GM23338 (cell line): ENCODE data around the gene DLEU7.

Experiments used
- CREB1 ChIP-seq: fragments of 250-450 bp; sonication (Bioruptor Pico); IDR thresholded peaks from 2 replicates; pipeline ENCODE4 v1.5.0; 2020; ENCODE audit warnings: low read depth, mild to moderate bottlenecking, moderate library complexity
- CTCF ChIP-seq, 2 experiments: fragments of 200-600 bp in 1 of 2; sonication (generic) in 1 of 2; conservative IDR thresholded peaks; 2 replicates each; pipeline versions ENCODE4 v1.5.1 to v1.6.1; 2016 to 2017; ENCODE audit warnings: antibody characterized with exemption in 2 of 2, low read depth in 2 of 2, mild to moderate bottlenecking in 2 of 2, moderate library complexity in 1 of 2
- EZH2 ChIP-seq: fragments of 200-600 bp; sonication (generic); IDR thresholded peaks from one replicate; pipeline ENCODE4 v1.8.0; 2017; ENCODE audit warnings: antibody characterized with exemption, mild to moderate bottlenecking, low read depth; ENCODE audit not compliant: unreplicated experiment
- EZH2phosphoT487 ChIP-seq: fragments of 200-600 bp; sonication (generic); IDR thresholded peaks from one replicate; pipeline ENCODE4 v1.8.1; 2018; ENCODE audit warnings: antibody characterized with exemption; ENCODE audit not compliant: unreplicated experiment
- JUNB ChIP-seq: IDR thresholded peaks from one replicate; pipeline ENCODE4 v1.6.1; 2016; ENCODE audit warnings: antibody characterized with exemption; ENCODE audit not compliant: unreplicated experiment
- NANOG ChIP-seq: IDR thresholded peaks from 2 replicates; pipeline ENCODE4 v1.6.1; 2016; ENCODE audit warnings: antibody characterized with exemption, borderline replicate concordance
- POLR2AphosphoS5 ChIP-seq: IDR thresholded peaks from 2 replicates; pipeline ENCODE4 v1.6.1; 2016; ENCODE audit warnings: antibody characterized with exemption, low read depth
- ZNF114 ChIP-seq: fragments of 250-450 bp; sonication (Bioruptor Pico); IDR thresholded peaks from 2 replicates; pipeline ENCODE4 v1.5.0; 2020; ENCODE audit warnings: mild to moderate bottlenecking, moderate library complexity
- ZNF331 ChIP-seq: fragments of 250-450 bp; sonication (Bioruptor Pico); IDR thresholded peaks from 2 replicates; pipeline ENCODE4 v1.5.0; 2020; ENCODE audit warnings: low read depth, mild to moderate bottlenecking, moderate library complexity
- ZNF462 ChIP-seq: fragments of 250-450 bp; sonication (Bioruptor Pico); IDR thresholded peaks from 2 replicates; pipeline ENCODE4 v1.5.0; 2020; ENCODE audit warnings: mild to moderate bottlenecking, moderate library complexity
- TF ChIP-seq, protein P1 (sequence below): IDR thresholded peaks from one replicate; pipeline ENCODE4 v1.6.1; 2018; ENCODE audit warnings: antibody characterized with exemption; ENCODE audit not compliant: unreplicated experiment
- TF ChIP-seq, protein P2 (sequence below): IDR thresholded peaks from 2 replicates; pipeline ENCODE4 v1.6.1; 2016; ENCODE audit warnings: antibody characterized with exemption

DNA sequence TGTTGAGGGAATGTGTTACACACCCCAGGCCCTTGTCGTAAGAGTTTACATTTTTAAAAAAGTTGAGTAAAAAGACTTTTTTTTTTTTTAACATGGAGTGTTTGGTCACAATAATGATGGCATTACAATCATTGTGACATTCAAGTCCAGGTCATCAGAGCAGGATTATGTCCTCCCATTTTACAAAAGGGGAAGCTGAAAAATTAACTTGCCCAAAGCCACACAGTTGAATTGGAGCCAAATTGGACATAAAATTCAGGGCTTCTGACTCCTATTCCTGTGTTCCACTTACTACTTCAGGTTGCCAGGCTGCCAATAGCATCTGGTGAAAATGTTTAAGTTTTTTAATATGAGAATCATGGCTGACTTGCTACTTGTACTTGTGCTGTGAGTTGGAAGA is 49.3 kb downstream of the DLEU7 start:
- no peak for TF ChIP-seq EZH2phosphoT487
- TF ChIP-seq CTCF (conservative IDR thresholded peaks at IDR 0.05; ENCODE audit: low read depth in 2 of 2) = no peak
- TF ChIP-seq POLR2AphosphoS5 = no peak
- no peak for TF ChIP-seq CREB1
- TF ChIP-seq, protein P1, sequence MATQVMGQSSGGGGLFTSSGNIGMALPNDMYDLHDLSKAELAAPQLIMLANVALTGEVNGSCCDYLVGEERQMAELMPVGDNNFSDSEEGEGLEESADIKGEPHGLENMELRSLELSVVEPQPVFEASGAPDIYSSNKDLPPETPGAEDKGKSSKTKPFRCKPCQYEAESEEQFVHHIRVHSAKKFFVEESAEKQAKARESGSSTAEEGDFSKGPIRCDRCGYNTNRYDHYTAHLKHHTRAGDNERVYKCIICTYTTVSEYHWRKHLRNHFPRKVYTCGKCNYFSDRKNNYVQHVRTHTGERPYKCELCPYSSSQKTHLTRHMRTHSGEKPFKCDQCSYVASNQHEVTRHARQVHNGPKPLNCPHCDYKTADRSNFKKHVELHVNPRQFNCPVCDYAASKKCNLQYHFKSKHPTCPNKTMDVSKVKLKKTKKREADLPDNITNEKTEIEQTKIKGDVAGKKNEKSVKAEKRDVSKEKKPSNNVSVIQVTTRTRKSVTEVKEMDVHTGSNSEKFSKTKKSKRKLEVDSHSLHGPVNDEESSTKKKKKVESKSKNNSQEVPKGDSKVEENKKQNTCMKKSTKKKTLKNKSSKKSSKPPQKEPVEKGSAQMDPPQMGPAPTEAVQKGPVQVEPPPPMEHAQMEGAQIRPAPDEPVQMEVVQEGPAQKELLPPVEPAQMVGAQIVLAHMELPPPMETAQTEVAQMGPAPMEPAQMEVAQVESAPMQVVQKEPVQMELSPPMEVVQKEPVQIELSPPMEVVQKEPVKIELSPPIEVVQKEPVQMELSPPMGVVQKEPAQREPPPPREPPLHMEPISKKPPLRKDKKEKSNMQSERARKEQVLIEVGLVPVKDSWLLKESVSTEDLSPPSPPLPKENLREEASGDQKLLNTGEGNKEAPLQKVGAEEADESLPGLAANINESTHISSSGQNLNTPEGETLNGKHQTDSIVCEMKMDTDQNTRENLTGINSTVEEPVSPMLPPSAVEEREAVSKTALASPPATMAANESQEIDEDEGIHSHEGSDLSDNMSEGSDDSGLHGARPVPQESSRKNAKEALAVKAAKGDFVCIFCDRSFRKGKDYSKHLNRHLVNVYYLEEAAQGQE = no peak
- TF ChIP-seq EZH2 = no peak
- no peak for TF ChIP-seq ZNF462 (CRISPR knock-in tag)
- TF ChIP-seq JUNB = no peak
- TF ChIP-seq, protein P2, sequence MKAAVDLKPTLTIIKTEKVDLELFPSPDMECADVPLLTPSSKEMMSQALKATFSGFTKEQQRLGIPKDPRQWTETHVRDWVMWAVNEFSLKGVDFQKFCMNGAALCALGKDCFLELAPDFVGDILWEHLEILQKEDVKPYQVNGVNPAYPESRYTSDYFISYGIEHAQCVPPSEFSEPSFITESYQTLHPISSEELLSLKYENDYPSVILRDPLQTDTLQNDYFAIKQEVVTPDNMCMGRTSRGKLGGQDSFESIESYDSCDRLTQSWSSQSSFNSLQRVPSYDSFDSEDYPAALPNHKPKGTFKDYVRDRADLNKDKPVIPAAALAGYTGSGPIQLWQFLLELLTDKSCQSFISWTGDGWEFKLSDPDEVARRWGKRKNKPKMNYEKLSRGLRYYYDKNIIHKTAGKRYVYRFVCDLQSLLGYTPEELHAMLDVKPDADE = no peak
- no peak for TF ChIP-seq ZNF114
- no peak for TF ChIP-seq ZNF331 (CRISPR knock-in tag)
- TF ChIP-seq NANOG = no peak
